NCI-H345 (cell line): ENCODE measurements around the gene VEZT.
"Not testable (repeated sequence)": the region's sequence is repeated elsewhere in the genome, so short reads cannot be mapped to it uniquely, and the experiment has no call there.

Source experiments
- DNase-seq: peaks from one replicate; lab custom pipeline; 2025; lab: John Stamatoyannopoulos, UW

VEZT gene, protein sequence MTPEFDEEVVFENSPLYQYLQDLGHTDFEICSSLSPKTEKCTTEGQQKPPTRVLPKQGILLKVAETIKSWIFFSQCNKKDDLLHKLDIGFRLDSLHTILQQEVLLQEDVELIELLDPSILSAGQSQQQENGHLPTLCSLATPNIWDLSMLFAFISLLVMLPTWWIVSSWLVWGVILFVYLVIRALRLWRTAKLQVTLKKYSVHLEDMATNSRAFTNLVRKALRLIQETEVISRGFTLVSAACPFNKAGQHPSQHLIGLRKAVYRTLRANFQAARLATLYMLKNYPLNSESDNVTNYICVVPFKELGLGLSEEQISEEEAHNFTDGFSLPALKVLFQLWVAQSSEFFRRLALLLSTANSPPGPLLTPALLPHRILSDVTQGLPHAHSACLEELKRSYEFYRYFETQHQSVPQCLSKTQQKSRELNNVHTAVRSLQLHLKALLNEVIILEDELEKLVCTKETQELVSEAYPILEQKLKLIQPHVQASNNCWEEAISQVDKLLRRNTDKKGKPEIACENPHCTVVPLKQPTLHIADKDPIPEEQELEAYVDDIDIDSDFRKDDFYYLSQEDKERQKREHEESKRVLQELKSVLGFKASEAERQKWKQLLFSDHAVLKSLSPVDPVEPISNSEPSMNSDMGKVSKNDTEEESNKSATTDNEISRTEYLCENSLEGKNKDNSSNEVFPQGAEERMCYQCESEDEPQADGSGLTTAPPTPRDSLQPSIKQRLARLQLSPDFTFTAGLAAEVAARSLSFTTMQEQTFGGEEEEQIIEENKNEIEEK

GRCh38 chr12:95217377-95218149 is at the start of gene VEZT, which contains the start of gene FGD6:
TSS of gene VEZT (plus strand) at chr12:95217807. CDS start at chr12:95217851, 44 bp downstream.
TSS of gene FGD6 (minus strand) at chr12:95217467. CDS start at chr12:95217240, 227 bp downstream.
- peak; percentile 100 for DNase-seq

DNA sequence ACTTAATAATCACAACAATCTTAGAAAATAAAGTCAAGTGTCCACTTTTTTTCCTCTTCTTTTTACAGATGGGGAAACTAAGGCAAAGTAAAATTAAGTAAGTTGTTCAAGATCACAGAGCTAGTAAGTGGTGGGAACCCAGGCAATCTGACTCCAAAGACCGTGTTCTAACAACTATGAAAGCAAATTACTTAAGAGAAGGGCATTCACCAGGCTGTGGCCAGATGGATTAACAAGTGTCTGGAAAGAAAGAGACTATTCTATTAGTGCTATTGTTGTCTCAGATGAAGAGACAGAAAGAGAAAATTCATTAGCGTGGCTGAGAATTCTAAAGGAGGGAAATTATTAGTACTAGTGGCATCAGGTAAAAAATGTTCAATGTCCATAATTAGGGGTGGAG is 48.9 kb upstream of the VEZT start:
- DNase-seq, result no peak

GRCh38 chr12:95169368-95169767 is 48.2 kb upstream of the VEZT start:
- no peak for DNase-seq

DNA sequence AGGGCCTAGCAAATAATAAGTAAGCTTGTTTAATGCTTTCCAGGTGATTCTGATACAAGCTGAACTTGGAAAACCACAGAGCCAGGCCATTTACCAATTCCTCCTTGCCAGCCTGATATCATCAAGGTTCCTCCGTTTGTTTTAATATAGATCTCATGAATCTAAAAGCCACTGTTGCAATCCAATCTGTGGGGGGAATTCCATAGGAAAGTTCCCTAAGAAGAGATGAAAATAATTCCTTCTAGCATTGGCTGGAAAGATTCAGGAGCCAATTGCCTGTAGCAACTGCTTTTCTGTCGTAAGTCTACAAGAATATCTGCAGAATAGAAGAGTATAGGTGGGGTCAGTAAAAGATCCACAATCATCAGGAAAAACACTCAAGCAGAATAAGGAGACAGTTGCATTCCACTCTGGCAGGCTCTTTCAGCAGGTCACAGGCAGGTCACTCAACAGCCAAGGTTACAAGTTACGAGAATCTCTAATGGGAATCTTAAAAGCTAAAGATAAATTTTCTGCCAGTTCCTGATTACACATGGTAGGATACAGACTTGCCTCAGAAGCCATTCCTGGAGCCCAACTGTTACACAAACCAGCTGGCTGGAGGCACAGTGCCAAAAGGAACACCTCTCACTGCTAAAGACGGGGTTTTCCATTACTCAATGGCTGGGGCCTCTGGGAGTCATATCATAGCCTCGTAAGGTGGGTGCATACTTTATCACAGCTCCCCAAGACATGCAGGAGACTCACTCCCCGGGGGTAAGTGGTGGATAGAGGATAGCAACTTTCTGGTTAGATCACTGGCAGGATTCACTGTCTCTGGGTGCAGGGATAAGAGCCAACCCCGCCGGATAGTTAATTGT is 44.0 kb upstream of the VEZT start:
- no peak for DNase-seq

- DNase-seq, result no peak
Observed at GRCh38 chr12:95177201-95177768, 40.3 kb upstream of the VEZT start.

GRCh38 chr12:95178136-95178535 is 39.5 kb upstream of the VEZT start:
- no peak for DNase-seq

DNA sequence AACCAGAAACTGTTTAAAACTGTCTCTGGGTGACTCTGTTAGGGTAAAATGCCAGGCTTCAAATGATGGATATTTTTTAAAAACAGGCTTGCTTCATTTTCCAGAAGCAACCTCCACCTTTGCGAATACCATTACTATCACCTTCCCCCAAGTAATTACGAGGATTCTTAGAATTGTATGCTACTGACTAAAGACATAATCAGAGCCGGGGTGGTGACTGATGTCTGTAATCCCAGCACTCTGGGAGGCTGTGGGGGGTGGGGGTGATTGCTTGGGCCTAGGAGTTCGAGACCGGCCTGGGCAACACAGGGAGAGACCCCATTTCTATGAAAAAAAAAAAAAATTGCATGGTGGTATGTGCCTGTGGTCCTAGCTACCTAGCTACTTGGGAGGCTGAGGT is 38.6 kb upstream of the VEZT start:
- no peak for DNase-seq

- no peak for DNase-seq
Observed at GRCh38 chr12:95181103-95181502, 36.5 kb upstream of the VEZT start.

DNA sequence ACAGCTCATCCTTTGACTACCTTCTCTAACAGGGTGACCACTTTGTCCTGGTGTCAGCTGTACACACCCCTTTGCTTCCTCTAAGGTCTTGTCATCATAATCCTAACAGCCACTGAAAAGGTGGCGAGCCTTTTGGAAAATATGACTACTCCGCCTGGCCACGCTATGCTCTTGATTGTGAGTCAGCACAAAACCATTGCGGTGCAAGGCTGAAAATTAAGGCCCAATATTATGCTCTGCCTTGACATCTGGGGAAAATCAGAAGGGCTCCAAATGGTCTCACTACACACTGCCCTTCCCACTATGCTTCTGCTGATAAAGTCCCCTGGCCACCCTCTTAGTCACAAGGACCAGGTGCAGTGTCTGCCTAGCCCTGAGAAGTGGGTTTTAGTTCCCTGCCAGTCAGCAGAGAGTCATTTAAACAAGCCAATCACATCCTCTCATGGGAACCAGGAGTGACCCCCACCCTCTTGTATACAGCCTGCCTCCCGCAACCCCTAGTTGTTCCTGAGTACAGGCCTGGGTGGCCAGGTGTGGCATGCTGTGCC is 34.7 kb upstream of the VEZT start:
- no peak for DNase-seq

DNA sequence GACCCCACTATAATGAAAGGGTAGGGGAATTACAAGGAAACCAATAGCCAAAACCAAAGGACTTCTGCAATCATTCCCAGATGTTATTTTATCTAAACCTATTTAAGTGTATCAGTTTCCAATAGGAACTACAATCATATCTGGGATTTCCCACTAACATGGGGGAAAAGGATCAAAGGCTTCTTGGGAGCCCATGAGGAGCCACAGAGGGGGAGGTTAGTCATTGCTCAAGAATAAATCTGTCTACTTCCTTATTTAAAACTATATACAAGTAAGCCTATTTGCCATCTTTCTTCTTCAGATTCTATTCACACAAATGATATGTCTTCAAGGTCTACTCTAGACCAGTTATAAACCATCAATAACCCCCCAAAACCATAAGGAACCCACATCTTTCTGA is 33.5 kb upstream of the VEZT start:
- DNase-seq, result no peak

DNA sequence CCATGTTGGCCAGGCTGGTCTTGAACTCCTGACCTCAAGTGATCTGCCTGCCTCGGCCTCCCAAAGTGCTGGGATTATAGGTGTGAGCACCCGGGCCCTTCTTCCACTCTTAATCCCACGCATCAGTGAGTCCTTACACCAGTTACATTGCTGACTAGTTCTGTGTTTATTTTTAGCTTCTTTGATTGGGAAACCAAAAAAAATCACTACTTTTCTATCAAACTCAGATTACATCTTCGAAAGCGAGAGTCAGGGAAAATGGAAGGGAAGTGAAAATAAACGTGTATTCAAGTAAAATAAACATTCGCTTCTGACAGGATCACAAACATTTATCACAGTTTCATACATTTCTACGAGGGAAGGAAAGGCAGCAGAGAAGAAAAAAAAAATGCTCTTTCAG is 32.5 kb upstream of the VEZT start:
- no peak for DNase-seq

DNA sequence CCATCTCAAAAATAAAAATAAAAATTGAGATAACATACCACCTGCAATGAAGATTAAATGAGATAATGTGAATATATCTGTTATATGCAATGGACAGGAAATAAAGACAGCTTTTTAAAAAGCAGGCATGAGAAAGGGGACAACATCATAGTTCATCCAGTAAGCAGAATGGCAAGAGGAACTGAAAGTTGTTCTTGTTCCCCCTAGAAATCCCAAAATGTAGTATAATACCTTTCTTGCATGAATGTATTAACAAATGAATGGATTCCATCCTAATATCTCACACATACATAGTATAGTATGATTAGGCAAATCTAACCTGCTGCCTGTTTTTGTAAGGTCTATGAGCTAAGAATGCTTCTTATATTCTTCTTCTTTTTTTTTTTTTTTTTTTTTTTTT is 31.8 kb upstream of the VEZT start:
- DNase-seq, result no peak

GRCh38 chr12:95187865-95188415 is 29.7 kb upstream of the VEZT start:
- DNase-seq, result no peak

DNA sequence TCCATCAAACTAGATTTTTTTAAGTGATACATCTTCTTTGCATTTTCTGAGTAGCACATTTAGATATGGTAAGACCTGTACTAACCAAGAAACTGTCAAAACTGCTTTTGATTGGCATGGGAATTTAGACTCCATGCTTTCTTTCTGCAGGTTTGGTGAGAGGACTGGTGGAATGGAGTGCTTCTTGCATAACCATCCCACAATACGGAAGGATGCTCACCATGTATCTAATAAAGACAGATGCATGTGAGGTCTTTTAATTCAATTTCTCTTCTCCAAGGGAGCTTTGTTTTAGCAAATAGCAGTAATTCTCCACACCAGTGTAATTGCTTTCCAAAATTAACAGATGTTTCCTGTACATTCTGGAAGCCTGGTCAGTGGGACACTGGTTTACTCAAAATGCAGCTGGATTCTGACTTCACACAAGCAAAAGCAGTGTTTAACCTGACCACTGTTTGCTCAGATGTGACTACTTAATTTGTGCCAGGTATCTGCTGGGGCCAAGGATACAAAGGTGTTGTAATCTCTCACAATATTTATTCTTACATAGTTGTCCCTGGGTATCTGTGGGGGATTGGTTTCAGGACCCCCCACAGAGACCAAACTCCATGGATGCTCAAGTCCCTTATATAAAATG is 26.4 kb upstream of the VEZT start:
- no peak for DNase-seq

DNA sequence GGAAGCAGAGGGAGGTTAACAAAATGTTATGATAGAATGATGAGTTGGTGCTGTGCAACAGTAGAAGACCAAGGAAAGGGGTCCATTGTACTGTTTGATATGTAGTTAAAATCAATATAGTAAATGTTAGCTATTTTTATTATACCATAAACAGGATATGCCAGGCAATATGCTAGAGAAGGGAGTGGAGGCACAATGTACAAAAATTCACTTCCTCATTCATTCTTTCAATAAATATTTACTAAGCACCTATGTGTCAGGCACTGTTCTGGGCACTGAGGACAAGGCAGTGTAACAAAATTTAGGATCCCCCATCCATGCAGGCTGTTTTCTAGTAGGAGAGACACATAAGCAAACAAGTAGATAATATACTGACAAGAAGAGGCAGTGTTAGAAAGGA is 25.3 kb upstream of the VEZT start:
- DNase-seq, result no peak

DNA sequence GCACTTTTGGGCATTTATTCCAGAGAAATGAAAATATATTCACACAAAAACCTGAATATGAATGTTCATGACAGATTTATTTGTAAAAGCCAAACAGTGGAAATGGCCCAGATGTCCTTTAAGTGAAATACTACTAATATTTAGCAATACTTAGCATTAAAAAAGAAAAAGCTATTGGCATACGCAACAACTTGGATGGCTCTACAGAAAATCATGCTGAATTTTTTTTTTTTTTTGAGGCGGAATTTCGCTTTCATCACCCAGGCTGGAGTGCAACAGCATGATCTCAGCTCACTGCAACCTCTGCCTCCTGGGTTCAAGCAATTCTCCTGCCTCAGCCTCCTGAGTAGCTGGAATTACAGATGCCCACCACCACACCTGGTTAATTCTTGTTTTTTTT is 24.5 kb upstream of the VEZT start:
- DNase-seq, result no peak

GRCh38 chr12:95195122-95195521 is 22.5 kb upstream of the VEZT start:
- DNase-seq, result no peak

DNA sequence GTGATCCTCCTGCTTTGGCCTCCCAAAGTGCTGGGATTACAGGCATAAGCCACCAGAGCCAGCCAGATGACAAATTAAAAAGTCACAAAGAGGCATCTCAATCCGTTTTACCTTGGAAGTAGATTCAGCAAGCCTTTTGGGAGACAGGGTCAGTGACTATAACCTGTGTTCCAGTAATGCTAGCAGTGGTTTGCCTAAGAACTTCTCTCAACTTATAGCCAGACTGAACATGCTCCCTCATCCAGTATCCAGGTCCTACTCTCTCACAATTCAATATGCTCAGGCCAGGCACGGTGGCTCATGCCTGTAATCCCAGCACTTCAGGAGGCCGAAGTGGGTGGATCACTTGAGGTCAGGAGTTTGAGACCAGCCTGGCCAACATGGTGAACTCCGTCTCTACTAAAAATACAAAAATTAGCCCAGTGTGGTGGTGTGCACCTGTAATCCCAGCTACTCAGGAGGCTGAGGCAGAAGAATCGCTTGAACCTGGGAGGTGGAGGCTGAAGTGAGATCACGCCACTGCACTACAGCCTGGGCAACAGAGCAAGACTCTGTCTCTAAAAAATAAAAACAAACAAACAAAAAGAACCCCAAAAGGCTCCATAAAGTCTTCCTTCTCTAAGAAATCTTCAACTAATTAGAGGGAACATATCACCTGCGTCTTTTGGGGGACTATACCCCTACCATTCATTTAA is 20.6 kb upstream of the VEZT start:
- DNase-seq, result not testable (repeated sequence)

- DNase-seq, result no peak
Observed at GRCh38 chr12:95197636-95198035, 20.0 kb upstream of the VEZT start.
